GM19043 (cell line): ENCODE data around the gene CELSR1.

Source experiments
- ATAC-seq: cut with Tn5 transposase; IDR thresholded peaks from one replicate; pipeline ENCODE4 v1.9.1; 2021; ENCODE audit warnings: low read depth; ENCODE audit not compliant: unreplicated experiment

The CELSR1 gene

GRCh38 chr22:46358766-46359165, 178.7 kb downstream of the CELSR1 start:
- ATAC-seq = no peak

GRCh38 chr22:46357711-46358520, 179.5 kb downstream of the CELSR1 start:
- ATAC-seq = no peak

GRCh38 chr22:46356496-46357480, 180.6 kb downstream of the CELSR1 start:
- no peak for ATAC-seq

DNA sequence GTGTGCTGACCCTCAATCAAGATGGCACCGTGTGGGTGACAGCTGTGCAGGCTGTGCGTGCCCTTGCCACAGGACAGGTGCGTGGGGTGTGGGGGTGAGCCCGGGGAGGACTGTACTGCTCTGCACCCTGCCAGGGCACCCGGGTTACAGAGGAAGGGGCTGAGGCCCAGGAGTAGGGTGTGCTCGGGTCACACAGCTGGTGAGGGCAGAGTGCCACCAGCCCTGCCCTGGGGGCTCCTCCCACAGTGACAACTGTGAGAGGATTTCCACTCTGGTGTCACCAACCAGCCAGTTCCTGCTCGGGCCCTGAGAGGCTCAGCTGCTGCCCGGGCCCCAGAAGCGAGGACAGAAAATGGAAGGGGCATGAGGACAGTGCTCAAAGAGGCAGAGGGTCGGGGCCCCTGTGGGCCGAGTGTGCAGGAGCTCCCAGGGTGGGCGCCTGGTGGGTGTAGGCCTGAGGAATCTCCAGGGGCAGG, 181.4 kb downstream of the CELSR1 start:
- ATAC-seq = no peak

GRCh38 chr22:46355369-46355995, 181.9 kb downstream of the CELSR1 start:
- ATAC-seq = no peak

GRCh38 chr22:46354993-46355305, 182.5 kb downstream of the CELSR1 start:
- no peak for ATAC-seq

GRCh38 chr22:46354176-46354992, 183.0 kb downstream of the CELSR1 start:
- no peak for ATAC-seq

- ATAC-seq = no peak
These were observed 183.8 kb downstream of the CELSR1 start for GRCh38 chr22:46353483-46354105.

DNA sequence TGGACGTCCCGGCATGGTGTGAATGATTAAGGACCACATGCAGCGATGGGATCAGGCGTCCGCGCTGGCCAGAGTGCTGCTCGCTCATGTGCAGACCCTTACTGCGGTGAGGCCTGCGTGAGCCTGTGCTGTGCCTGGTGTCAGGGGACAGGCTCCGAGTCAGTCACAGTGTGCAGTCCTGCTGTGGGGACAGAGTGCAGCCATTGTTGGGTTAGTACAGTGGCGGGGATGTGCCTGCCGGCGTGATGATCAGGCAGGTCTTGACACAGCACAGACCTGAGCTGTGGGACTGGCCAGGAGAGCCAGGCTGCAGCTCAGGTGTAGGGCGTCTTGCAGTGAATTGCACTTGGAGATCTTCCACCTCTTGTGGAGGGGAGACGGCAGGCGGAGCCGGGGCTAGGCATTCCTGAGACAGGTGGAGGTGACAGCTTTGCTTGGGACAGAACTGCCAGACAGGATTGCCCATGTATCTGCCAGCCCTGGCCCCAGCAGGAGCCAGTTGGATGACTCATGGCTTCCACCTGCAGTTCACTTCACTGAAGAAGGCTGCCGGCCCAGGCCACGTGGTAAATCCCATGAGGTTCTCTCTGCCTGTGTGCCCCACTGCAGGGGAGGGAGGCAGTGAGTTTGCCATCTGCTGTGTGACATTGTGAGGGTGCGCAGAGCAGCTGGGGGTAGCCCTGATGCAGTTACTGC, 184.6 kb downstream of the CELSR1 start:
- ATAC-seq = no peak

GRCh38 chr22:46352276-46352675, 185.1 kb downstream of the CELSR1 start:
- ATAC-seq = no peak

DNA sequence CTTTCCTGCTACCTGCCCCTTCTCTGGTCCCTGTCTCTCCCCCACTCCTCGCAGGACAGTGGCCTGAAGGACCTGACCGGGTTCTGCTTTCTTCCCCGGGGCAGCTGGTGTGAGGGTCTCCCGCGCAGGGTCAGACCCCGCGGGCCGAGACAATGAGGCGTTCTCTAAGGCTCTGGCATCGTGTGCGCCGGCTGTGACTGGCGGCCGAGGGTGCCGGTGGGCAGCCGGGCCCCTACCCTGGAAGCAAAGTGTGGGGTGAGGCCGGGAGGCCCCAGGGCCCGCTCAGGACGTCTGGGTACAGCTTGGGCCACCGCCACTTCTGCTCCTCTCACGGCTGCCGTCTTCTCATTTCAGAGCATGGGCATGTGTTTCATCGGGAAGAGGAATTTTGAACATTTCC, 185.7 kb downstream of the CELSR1 start:
- no peak for ATAC-seq

DNA sequence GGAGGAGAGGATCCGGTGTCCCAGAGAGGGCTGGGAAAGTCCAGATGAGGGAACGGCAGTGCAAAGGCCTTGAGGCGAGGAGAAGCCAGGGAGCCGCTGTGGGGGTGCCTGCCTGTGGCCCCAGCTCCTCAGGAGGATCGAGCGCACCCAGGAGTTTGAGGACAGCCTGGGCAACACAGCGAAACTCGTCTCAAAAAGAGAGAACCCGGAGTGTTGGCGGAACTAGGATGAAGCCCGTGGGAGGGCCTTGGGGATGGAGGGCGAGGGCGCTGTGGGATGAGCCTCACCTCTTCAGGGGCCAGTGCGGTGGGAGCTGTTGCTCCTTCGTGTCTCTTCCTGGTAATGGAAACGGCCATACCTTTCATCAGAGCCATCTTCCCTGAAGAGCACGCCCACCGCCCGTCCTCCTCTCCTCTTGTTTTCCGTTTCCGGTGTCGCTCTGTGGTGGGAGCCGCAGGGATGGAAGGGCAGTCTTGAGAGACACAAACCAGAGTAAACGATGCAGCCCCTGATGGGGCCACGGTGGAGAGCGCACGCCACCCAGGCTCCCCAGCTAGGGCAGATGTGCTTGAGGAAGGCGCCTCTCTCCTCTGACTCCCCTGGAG, 186.2 kb downstream of the CELSR1 start:
- no peak for ATAC-seq

- no peak for ATAC-seq
These were observed 186.8 kb downstream of the CELSR1 start for GRCh38 chr22:46350646-46351045.

DNA sequence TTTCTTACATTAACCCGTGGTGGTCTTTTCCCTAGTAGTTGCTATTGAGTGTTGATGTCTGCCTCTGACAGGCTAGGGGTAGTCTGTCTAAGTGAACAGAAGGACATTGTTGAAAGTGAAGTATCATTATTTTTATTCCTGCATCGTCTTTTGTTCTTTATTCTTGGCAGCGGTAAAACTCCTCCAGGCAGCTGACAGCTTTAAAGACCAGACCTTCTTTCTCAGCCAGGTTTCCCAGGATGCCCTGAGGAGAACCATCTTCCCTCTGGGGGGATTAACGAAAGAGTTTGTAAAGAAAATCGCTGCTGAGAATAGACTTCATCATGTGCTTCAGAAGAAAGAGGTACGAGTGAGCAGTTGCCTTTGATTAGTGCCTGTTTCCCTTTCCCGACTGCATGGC, 187.3 kb downstream of the CELSR1 start:
- ATAC-seq = no peak

GRCh38 chr22:46349681-46350080, 187.7 kb downstream of the CELSR1 start:
- no peak for ATAC-seq

- no peak for ATAC-seq
These were observed 188.2 kb downstream of the CELSR1 start for GRCh38 chr22:46349238-46349637.

GRCh38 chr22:46348099-46348695, 189.2 kb downstream of the CELSR1 start:
- ATAC-seq = no peak

- ATAC-seq = no peak
These were observed 189.8 kb downstream of the CELSR1 start for GRCh38 chr22:46347646-46348045.
